ENCODE results near the gene CAMK2N1.

The CAMK2N1 gene

GRCh38 chr1:20479840-20480239 is 6.2 kb downstream of the CAMK2N1 start:
- DNase-seq (ENCODE audit: low read depth in 2 of 3, low spot score in 2 of 3), result no peak

GRCh38 chr1:20478057-20478635 is 7.9 kb downstream of the CAMK2N1 start:
- no peak for DNase-seq (ENCODE audit: low read depth in 2 of 3, low spot score in 2 of 3)

DNA sequence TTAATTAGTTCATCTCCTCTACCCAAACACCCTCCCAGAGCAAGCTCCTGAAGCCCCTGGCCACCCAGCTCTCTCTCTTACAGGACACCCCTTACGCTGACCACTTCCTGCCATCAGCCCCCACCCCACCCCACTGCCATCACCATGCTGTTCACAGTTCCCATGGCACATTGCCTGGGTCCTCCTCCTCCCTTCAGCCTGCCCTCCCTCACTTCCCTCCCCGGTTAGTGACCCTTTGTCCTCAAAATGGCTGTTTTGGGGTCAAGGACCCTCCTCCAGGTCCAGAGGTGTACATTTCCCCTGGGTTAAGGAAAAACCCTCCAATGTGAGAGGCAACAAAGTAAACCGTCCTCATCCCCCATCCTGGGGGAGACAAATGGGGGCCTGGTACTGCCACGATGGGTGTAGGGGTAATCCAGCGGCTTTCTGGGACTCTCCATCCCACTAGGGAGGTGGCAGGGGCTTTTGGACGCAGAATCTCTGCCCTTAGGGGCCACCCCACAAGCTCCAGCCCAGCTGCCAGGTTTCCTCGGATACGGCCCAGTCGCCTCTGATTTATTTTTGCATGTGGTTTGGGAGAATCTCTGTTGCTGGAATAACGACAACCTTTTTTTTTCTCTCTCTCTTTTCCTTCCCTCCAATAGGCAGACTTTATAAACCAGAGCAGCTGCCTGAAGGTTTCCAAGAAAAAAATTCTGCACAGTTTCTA is 8.5 kb downstream of the CAMK2N1 start:
- DNase-seq (ENCODE audit: low read depth in 2 of 3, low spot score in 2 of 3), result no peak

DNA sequence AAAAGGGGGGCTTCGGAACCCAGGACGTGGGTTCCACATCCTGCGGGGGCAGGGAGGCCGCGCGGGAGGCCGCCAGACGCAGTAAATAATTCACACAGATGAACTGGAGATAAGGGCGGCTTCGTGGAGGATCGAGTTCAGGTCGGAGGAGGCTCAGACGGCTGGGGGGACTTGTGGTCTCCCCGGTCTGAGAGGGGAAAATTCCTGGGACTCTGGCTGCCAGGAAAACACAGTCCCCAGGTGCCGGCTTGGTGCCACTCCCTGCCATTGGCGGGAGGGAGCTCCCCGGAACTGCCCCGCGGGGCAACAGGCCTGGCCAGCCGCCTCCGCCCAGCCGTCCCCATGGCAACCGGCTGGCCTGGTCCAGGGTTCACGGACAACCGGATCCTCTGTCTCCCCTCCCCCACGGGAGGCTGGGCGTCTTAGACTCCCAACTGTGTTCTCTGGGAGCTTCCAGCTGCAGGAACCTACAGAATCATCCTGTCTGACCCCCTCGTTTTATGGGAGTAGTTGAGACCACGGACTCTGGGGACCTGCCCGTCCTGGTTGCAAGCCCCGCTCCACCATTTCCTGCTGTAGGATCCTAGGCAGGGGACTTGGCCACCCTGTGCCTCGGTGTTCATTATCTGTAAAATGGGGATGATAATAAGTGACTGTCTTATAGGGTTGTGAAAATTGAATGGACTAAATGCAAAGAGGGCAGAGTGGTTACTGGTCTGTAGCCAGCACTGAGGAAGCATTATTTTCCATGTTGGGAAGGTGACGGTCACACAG is 9.6 kb downstream of the CAMK2N1 start:
- DNase-seq (ENCODE audit: low read depth in 2 of 3, low spot score in 2 of 3), result no peak

DNA sequence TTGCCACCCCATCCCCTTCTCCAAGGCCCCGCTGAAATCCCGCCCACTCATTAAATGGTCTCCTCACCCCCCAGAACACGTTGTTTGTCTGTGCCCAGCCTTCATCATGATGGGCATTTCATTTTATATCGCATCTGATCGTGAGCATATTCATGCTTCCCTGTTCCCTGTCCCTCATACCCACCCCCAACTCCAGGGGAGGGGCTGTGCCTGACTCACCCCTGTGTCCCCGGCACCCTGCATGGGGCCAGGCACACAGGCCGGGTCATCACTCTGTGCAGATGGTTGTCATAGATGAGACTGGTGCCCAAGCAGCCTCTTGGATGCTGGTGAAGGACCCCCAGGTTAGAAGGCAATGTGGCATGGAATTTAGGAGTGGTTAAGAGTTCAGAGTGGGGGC is 11.0 kb downstream of the CAMK2N1 start:
- no peak for DNase-seq (ENCODE audit: low read depth in 2 of 3, low spot score in 2 of 3)

DNA sequence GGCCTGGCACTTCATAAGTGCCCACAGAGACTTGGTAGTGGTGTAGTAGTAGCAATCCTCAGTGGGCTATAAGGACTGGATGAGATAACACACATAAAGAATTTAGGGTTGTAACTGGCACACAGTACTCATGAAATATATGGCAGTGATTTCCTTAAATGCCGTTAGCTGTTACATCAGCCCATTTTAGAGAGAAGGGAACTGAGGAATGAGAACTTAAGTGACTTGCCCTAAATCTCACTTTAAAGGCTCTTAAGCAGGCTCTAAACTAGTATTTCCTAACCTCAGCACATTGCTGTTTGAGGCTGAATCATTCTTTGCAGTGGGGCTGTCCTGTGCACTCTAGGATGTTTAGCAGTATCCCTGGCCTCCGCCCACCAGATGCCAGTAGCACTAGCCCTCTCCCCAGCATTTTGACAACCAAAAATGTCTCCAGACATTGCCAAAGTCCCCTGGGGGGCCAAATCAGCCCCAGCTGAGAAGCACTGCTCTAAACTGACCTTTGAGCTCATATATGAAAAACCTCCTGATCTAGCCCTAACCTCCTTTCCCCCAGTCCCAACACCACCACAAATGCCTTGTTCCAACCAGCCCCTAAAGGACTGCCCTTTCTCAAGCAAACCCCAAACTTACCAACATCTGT is 11.6 kb downstream of the CAMK2N1 start:
- no peak for DNase-seq (ENCODE audit: low read depth in 2 of 3, low spot score in 2 of 3)

DNA sequence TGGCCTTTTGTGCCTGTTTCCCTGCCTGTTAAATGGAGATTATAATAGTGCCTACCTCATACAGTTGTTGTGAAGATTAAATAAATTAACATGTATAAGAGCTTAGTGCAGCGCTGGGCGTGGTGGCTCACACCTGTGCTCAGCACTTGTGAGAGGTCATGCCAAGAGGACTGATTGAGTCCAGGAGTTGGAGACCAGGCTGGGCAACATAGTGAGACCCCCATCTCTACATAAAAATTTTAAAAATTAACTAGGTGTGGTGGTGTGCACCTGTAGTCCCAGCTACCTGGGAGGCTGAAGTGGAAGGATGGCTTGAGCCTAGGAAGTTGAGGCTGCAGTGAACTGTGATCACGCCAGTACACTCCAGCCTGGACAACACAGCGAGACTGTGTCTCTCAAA is 12.1 kb downstream of the CAMK2N1 start:
- no peak for DNase-seq (ENCODE audit: low read depth in 2 of 3, low spot score in 2 of 3)

DNA sequence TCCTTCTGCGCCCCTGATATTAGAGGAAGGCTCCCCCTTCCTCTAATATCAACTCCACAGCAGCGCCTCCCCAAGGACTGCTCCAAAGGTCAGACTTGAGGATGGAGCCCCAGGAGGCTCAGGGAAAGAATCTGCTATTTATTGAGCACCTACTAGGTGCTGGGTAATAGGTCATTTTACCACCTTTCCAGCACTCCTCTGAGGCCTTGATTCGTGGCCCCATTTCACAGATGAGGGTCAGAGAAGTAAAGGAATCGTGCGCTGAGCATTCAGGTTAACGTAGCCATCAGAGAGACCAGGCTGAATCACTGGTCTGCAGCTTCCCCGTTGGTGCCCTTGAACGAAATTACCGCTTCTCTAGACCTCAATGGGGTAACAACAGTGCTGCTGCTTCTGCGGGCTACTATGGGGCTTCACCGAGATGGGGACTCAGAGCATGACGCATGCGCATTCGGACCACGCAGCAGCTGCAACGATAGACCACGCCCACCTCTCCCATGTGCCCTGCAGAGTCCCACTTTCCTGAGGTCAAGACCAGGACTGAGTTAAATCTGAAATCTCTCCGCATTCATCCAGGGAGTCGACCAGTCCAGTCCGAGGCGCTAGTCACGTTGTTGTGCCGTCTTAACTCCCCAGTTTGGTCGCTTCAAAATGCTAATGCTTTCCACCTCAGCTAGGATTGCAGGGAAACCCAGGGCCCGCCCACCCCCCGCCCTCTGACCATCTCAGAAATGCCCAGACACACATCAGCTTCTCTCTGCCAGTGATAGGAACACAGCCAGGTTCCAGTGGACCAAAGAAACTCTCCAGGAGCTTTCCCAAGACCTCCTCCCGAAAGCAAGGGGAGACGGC is 12.9 kb downstream of the CAMK2N1 start:
- DNase-seq (ENCODE audit: low read depth in 2 of 3, low spot score in 2 of 3), result no peak

- DNase-seq (ENCODE audit: low read depth in 2 of 3, low spot score in 2 of 3), result no peak
These were observed 13.9 kb downstream of the CAMK2N1 start for GRCh38 chr1:20472121-20472520.

DNA sequence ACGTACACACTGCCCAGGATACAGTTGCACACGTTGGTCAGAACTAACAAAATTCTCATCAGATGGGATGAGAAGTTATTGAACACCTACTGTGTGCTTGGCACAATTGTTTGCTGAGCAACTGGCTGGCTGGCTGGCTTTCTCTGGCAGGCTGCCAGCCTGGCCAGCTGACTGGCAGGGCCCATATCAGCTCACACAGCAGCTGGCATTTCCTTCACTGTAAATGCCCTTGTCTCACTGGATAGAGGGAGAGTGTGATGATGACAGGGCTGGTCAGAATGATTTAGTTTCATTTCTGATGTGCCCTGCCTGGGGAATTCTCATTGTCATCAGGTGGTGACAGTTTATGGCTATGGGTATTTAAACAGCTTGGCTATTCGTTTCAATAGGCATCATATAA is 15.8 kb downstream of the CAMK2N1 start:
- DNase-seq (ENCODE audit: low read depth in 2 of 3, low spot score in 2 of 3), result no peak

DNA sequence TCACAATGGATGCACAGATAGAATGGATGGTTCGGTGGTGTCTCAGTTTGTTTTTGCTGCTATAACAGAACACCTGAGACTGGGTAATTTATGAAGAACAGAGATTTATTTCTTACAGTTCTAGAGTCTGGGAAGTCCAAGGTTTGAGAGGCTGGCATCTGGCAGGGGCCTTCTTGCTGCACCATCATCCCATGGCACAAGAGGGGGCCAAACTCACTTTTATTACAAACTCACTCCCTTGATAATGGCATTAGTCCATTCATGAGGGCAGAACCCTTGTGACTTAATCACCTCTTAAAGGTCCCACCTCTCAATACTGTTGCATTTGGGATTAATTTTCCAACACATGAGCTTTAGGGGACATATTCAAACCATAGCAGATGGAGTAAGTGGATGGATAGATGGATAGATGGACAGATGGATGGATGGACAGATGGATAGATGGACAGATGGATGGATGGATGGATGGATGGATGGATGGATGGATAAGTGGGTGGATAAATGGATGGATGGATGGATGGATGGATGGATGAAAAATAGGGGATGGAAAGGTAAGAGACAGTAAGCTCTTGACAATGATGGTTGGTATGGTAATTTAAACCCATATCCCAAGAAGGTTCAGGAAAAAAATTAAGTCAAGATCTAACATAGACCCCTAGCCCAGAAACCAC is 16.5 kb downstream of the CAMK2N1 start:
- no peak for DNase-seq (ENCODE audit: low read depth in 2 of 3, low spot score in 2 of 3)

- no peak for DNase-seq (ENCODE audit: low read depth in 2 of 3, low spot score in 2 of 3)
These were observed 19.7 kb downstream of the CAMK2N1 start for GRCh38 chr1:20466273-20466672.

GRCh38 chr1:20465187-20465586 is 20.8 kb downstream of the CAMK2N1 start:
- no peak for DNase-seq (ENCODE audit: low read depth in 2 of 3, low spot score in 2 of 3)

- no peak for DNase-seq (ENCODE audit: low read depth in 2 of 3, low spot score in 2 of 3)
These were observed 22.5 kb downstream of the CAMK2N1 start for GRCh38 chr1:20463502-20463901.

GRCh38 chr1:20462397-20462796 is 23.6 kb downstream of the CAMK2N1 start:
- DNase-seq (ENCODE audit: low read depth in 2 of 3, low spot score in 2 of 3), result no peak

DNA sequence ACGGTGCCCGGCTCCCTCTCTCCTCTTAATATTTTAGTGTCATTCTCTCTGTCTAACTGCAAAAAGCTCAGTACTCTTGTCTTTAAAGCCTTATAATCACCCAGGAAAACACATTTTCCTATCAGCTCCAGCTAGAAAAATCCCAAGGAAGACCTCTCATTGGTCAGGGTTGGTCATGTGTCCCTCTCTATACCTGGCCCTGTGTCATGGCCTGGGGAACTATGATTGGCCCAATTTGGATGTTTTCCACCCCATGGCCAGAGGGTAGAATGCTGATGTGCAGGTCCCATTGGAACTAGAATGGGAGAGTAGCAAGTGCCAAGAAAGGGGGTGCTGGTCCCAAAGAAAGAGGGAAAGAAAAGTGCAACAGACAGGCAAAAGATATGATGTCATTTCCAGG is 27.3 kb downstream of the CAMK2N1 start:
- DNase-seq (ENCODE audit: low read depth in 2 of 3, low spot score in 2 of 3), result no peak

DNA sequence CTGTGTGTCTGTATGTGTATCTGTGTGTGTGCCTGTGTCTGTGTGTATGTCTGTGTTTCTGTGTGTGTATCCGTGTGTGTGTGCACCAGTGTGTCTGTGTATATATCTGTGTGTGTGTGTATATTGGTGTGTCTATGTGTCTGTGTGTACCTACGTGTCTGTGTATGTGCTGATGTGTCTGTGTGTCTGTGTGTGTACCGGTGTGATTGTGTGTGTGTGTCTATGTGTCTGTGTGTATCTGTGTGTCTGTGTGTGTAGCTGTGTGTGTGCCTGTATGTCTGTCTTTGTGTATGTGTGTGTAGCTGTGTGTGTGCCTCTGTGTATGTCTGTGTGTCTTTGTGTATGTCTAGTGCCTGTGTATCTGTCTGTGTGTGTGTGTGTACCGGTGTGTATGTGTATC is 32.0 kb downstream of the CAMK2N1 start:
- no peak for DNase-seq (ENCODE audit: low read depth in 2 of 3, low spot score in 2 of 3)

- no peak for DNase-seq (ENCODE audit: low read depth in 2 of 3, low spot score in 2 of 3)
These were observed 36.2 kb downstream of the CAMK2N1 start for GRCh38 chr1:20449735-20450311.

DNA sequence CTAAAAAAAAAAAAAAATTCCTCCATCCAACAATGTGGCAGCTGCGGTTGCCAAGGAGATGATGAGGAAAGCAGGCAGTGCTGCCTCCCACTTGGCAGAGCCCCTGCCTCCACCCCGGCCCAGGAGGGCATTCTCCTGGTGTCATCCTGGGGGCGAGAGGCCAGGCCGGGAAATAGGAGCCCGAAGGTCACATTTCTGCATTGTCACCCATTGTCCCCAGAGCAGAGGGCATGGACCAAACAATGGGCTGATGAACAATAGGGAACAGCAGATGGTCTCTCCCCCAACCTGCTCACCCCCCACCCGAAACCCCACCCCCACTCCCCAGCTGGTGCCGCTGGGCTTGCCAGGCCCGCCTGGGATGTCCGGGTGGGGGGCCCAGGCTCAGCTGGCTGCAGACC is 37.3 kb downstream of the CAMK2N1 start:
- no peak for DNase-seq (ENCODE audit: low read depth in 2 of 3, low spot score in 2 of 3)

GRCh38 chr1:20447794-20448193 is 38.2 kb downstream of the CAMK2N1 start:
- no peak for DNase-seq (ENCODE audit: low read depth in 2 of 3, low spot score in 2 of 3)
